ENCODE measurements around the gene BAIAP3. TPM values are rescaled to one million over a fixed set of nuclear protein-coding genes. Genes with fewer than 3 reads are reported as not detected.
A peak's percentile ranks its signal among the peaks of the same experiment; 100 is the strongest.

Gene BAIAP3
- total and polyA plus RNA-seq, 10 of the 15 experiments (the other 5 are each of a cell fraction or from before 2014, with no cell fraction given) = 0.03 to 0.56 (median 0.17) TPM; not detected in 3

GRCh38 chr16:1311212-1311737, 22.2 kb upstream of the BAIAP3 start (continued):
- TF ChIP-seq CEBPZ (IDR thresholded peaks at IDR 0.05; ENCODE audit: low read depth, low read length) (no peak), NR2C2 (IDR thresholded peaks at IDR 0.05; ENCODE audit: borderline replicate concordance, control insufficient read depth, insufficient read length, low read depth) (no peak)

GRCh38 chr16:1311738-1312466, 21.5 kb upstream of the BAIAP3 start:
- TF ChIP-seq E2F8 (IDR thresholded peaks at IDR 0.05; ENCODE audit: low read depth, partially characterized antibody) (no peak), JUND (IDR thresholded peaks at IDR 0.05; ENCODE audit: low read depth, low read length) (no peak), ZNF592 (IDR thresholded peaks at IDR 0.05) (no peak), ATF7 (IDR thresholded peaks at IDR 0.05; ENCODE audit: low read depth) (no peak), IRF4 (IDR thresholded peaks at IDR 0.05; ENCODE audit: low read depth, low read length) (no peak), SREBF2 (IDR thresholded peaks at IDR 0.05; ENCODE audit: low read length) (no peak), MTA3 (IDR thresholded peaks at IDR 0.05; ENCODE audit: borderline replicate concordance, low read length) (no peak)
- Histone ChIP-seq H4K20me1 (ENCODE audit: control insufficient read depth, insufficient read depth) (peaks cover 35% of the 10 kb centered on the region), H3K4me3 (peak overlapping the region; percentile 93), H2AFZ (ENCODE audit: control insufficient read depth, low read depth, low read length) (no peak overlapping the region), H3K4me2 (ENCODE audit: control insufficient read depth, insufficient read depth) (peak overlapping the region; percentile 97), H3K27me3 (replicated peaks in 1 of 2; ENCODE audit: control insufficient read depth in 2 of 2, insufficient read depth in 2 of 2, low read length in 1 of 2) (no peaks in the 10 kb centered on the region), H3K9me3 (replicated peaks; ENCODE audit: control insufficient read depth, insufficient read depth, low read length) (no peaks in the 10 kb centered on the region), H3K27ac (ENCODE audit: control insufficient read depth, insufficient read depth) (peak overlapping the region; percentile 52), H3K36me3 (ENCODE audit: control insufficient read depth in 2 of 2, insufficient read depth in 2 of 2, low read length in 1 of 2) (peaks cover 13 to 33% of the 10 kb centered on the region in 2 experiments), H3K4me1 (ENCODE audit: control insufficient read depth, insufficient read depth, low read length) (peaks cover 7% of the 10 kb centered on the region), H3K9ac (ENCODE audit: control insufficient read depth, insufficient read depth, low read length) (peak overlapping the region; percentile 100), H3K79me2 (ENCODE audit: control insufficient read depth, insufficient read depth, low read length) (peaks cover 52% of the 10 kb centered on the region)
- POLR2A ChIA-PET = interaction anchor here (0.5 to 0.6 kb wide), 2 partner anchors 442 to 910 kb away, joined by 3 read pairs; partner anchors contain the start of gene DECR2
- no peak for FAIRE-seq
- 28% methylated on average over 35 of the region's 35 CpGs for WGBS (ENCODE audit: insufficient coverage, insufficient replicate concordance, low lambda C conversion rate, missing lambda C conversion rate)
- SMC1A ChIA-PET (ENCODE audit: uncharacterized antibody, unreplicated experiment) = no interaction called here
- intact Hi-C loops (cut with micrococcal nuclease; ENCODE audit: unreplicated experiment) (no loop called here), in situ Hi-C loops (cut with MboI) (no loop called here)
- RAD21 ChIA-PET (ENCODE audit: unreplicated experiment) = no interaction called here
- no TSS peak for BruUV-seq (replicated peaks)
- DNase-seq (ENCODE audit: low read depth, low spot score) = no peak
- ATAC-seq = no peak
- CTCF ChIA-PET = no interaction called here
